GM21515 (cell line): ENCODE results near the gene SAG.

Source experiments
- ATAC-seq: cut with Tn5 transposase; IDR thresholded peaks from one replicate; pipeline ENCODE4 v1.9.1; 2021; ENCODE audit not compliant: unreplicated experiment

Gene SAG

DNA sequence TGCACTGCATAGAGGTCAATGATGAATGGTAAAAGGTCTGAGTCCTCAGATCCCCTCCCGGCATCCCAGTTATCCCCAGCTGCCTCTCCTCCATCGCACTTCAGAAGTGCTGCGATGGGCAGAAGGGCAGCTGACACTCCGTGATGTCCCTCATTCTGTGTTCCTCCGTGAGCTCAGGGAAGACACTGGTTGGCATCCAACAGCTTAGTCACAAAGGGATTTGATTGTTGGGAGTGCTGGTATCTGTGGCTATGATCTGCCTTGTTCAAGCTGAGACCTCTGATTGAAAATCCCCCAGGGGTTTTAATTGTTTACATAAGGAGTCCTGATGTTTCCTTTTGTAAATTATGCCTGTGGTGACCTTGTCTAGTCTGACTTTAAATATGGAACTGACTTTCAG lies 19.0 kb upstream of the SAG start:
- no peak for ATAC-seq

DNA sequence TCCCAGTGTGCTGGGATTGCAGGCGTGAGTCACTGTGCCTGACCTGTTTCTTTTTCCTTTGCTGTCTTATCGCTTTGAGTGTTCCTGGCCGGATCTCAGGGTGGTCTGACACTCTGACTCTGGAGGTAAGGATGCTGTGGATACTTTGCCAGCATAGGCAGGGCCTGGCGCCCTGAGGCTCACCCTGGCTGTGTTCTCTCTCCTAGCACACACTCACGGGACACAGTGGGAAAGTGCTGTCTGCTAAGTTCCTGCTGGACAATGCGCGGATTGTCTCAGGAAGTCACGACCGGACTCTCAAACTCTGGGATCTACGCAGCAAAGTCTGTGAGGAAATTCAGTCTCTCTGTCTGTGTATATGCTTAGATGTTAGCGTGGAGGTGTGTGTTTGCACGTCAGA lies 18.0 kb upstream of the SAG start:
- ATAC-seq = no peak

DNA sequence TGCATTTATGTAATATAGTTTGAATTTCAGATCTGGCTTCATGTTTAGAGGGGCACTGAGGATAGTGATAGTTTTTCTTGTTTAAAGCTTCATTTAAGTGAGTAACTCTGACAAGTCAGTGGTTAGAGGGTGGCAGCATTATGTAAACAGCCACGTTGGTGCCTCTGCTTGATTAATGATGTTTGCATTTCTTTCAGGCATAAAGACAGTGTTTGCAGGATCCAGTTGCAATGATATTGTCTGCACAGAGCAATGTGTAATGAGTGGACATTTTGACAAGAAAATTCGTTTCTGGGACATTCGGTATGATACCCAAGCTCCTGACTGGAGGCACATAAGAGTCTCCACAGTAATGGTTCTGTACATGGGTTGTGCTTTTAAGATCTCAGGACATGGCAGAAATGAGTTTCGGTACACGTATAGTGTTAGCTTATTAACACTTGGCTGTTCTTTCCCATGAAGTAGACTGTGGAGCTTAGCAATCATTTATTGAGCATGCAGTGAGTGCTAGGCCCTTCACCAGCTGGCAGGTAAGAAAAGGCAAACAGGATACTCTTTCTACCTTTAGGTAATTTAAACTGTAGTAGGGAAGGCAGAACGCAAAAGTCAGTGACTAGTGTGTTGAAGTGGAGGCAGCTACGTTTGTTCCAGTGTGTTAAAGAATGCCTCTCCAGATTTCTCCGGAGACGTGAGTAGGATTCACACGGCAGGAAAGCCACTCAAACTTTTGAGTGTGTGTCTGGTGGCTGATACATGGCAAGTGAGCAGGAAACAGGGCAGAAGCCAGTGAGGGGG lies 17.4 kb upstream of the SAG start:
- no peak for ATAC-seq

GRCh38 chr2:233295891-233296290 lies 11.7 kb upstream of the SAG start:
- no peak for ATAC-seq

DNA sequence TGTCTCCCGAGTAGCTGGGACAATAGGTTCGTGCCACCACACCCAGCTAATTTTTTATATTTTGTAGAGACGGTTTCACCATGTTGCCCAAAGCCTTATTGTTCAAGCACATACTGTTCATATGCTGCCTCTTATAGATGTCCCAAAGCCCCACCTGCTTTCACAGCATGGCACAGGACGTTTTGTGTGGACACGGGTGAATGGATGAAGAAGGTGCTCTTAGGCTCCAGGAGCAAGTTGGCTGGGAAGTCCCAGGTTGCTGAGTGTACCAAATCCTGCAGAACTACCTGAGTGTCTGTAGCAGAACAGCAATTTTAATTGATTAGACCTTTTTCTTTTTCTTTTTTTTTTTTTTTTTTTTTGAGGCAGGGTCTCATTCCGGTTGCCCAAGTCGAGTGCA lies 10.5 kb upstream of the SAG start:
- no peak for ATAC-seq

DNA sequence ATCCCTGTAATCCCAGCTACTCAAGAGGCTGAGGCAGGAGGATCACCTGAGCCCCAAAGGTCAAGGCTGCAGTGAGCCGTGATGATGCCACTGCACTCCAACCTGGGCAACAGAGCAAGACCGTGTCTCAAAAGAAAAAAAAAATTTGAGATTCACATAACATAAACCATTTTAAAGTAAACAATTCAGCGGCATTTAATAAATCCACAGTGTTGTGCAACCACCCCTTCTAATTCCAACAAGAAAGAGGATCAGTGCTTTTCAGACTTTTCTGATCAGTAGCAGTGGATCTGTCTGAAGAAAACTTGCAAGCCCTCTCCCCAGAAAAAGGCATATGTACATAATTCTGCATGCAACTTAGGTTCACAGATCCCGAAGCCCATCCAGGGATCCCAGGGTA lies 7.2 kb upstream of the SAG start:
- ATAC-seq = no peak

DNA sequence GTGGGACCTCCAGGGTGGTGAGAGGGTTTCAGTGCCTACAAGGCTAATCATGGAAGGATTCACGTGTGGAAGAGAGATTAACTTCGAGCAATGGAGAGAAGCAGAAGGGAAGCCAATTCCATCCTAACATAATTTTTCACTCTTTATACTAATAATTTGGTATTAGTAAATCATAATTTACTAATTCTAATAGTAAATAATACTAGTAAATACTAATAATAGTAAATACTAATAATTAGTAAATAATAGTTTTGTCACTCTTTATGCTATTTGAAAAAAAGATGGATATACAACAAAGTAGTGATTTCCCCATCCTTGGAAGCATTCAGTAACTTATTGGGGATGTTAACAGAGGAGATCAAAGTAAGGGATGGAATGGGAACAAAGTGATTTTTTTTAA lies 6.4 kb upstream of the SAG start:
- no peak for ATAC-seq

- ATAC-seq = no peak
Measured at GRCh38 chr2:233301811-233302210, 5.8 kb upstream of the SAG start.

DNA sequence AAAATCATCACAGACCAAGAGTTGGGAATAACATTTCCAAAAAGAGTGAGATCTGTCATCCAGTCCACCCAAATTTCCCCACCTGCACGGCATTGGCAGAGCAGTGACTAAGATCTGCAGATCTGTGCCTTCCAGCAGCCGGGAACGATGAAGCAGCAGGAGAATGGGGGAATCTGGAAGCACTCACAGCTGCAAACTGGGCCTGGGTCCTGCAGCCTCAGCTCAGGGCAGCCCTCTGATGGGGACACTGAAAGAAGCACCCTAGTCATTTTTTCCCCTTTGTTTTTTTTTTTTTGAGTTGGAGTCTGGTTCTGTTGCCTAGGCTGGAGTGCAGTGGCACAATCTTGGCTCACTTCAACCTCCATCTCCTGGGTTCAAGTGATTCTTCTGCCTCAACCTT lies 4.4 kb upstream of the SAG start:
- ATAC-seq = no peak

- no peak for ATAC-seq
Measured at GRCh38 chr2:233311241-233311926, 3.8 kb downstream of the SAG start.

- no peak for ATAC-seq
Measured at GRCh38 chr2:233312874-233313273, 5.3 kb downstream of the SAG start.

GRCh38 chr2:233314180-233314925 lies 6.7 kb downstream of the SAG start:
- ATAC-seq = no peak

DNA sequence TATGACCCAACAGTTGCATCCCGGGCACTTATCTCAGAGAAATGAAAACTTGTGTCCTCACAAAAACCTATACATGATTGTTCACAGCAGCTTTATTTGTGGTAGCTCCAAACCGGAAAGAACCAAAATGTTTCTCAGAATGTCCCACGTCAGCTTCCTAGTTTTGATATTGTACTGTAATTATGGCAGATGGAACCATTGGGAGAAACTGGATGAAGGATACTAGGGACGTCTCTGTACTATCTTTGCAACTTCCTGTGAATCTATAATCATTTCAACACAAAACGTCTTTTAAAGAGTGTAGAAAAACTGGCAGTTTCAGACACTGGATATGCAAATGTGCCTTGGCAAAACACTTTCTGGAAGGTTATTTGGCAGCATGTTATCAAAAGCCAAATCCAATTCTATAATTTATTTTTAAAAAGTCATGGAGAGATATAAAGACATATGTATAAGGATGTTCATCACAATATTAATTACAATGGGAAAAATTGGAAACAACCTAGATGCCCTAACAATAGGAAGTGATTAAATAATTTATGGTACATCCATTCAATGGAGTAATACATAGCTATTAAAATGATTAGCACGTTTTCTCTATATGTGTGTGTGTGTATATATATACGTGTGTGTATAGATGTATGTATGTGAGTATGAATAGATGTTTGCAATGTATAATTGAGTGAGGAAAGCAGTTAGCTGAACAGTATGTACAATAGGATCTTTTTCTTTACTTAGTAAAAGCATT lies 9.8 kb downstream of the SAG start:
- ATAC-seq = no peak

DNA sequence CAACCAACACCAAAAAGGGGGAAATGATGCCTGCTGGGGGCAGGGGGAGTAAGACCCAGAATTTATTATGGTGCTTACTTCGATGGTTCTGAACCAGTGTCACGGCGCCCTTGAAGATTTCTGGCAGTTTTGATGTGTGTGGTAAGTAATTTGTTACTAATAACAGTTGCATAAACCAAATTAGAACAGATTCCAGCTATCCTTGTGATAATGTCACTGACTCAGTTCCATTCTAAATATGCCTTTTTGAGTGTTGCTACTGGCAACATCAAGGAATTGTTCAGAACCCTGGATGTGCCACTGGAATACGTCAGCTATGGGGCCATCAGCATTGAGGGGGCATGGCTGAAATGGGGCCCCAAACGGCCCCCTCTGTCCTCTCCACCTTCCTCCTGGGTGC lies 11.6 kb downstream of the SAG start:
- ATAC-seq = no peak

DNA sequence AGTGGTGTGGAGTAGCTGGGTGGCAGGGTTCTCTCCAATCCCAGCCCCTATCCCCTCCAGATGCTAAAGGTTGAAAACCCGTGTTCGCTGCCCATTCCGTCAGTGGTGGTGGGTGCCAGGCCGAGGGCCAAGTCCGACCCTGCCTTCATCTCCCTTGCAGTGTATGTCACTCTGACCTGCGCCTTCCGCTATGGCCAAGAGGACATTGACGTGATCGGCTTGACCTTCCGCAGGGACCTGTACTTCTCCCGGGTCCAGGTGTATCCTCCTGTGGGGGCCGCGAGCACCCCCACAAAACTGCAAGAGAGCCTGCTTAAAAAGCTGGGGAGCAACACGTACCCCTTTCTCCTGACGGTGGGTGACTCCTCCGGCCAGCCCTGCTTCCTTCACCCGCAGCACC lies 12.9 kb downstream of the SAG start:
- ATAC-seq = no peak

- no peak for ATAC-seq
Measured at GRCh38 chr2:233321166-233321565, 13.6 kb downstream of the SAG start.

DNA sequence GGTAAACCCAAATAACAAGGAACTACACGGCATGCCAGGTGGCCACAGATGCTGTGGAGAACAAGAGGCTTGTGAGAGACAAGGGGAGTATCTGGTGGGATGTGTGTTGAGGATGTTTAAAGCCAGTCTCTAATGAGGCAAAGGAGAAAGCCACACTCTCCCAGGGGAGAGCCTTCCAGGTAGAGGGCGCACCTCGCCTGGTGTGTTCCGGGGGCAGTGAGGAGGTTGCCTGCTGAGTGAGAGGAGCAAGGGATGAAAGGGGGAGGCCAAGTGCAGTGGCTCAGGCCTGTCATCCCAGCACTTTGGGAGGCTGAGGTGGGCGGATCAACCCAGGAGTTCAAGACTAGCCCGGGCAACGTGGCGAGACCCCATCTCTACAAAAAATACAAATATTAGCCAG lies 16.2 kb downstream of the SAG start:
- no peak for ATAC-seq

GRCh38 chr2:233325256-233325655 lies 17.6 kb downstream of the SAG start:
- no peak for ATAC-seq

- no peak for ATAC-seq
Measured at GRCh38 chr2:233325814-233326213, 18.2 kb downstream of the SAG start.

DNA sequence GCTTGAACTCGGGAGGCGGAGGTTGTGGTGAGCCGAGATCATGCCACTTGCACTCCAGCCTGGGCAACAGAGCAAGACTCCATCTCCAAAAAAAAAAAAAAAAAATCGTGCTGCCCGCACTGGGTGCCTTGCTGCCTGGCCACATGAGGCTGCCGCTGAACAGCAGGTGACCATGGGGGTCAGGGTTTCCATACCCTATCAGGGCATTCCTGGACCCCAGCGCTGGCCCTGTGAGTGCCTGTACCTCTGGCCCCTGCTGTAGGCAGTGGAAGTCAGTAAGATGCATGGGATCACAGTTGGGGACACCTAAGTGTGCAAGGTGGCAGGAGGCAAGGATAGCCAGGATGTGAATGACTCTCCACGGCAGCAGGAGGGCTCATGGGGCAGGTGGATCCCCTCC lies 18.9 kb downstream of the SAG start:
- ATAC-seq = no peak

GRCh38 chr2:233328922-233329321 lies 21.3 kb downstream of the SAG start:
- no peak for ATAC-seq
